ENCODE results near the gene SHC2. TPM values are rescaled to one million over a fixed set of nuclear protein-coding genes. Genes with fewer than 3 reads are reported as not detected.

Gene SHC2
- total RNA-seq, 2 experiments from 2014 or later: 0.36 to 0.42 TPM

- DNase-seq (no peak), ATAC-seq (ENCODE audit: poor library complexity) (no peak)
- Histone ChIP-seq H3K27ac (ENCODE audit: low read depth in 1 of 2, low read length in 2 of 2) (no peak overlapping the region), H3K36me3 (ENCODE audit: insufficient read depth, low read length) (no peaks in the 10 kb centered on the region), H3K27me3 (ENCODE audit: control insufficient read depth in 1 of 2, insufficient read depth in 2 of 2, low read length in 2 of 2) (peaks cover 0 to 6% of the 10 kb centered on the region in 2 experiments), H3K4me1 (ENCODE audit: insufficient read depth, low read length) (no peaks in the 10 kb centered on the region), H3K9me3 (ENCODE audit: control insufficient read depth in 1 of 2, insufficient read depth in 1 of 2, low read length in 2 of 2) (peaks cover 0 to 23% of the 10 kb centered on the region in 2 experiments), H3K4me3 (ENCODE audit: low read length) (no peak overlapping the region)
- ChIA-PET CTCF (no interaction called here), POLR2A (no interaction called here)
- Mint-ChIP-seq H3K27ac (peak overlapping the region; percentile 67), H3K4me1 (ENCODE audit: low read depth) (no peaks in the 10 kb centered on the region), H3K27me3 (peaks cover 7% of the 10 kb centered on the region), H3K36me3 (ENCODE audit: low read depth) (no peaks in the 10 kb centered on the region), H3K9me3 (peaks cover 4% of the 10 kb centered on the region), H3K4me3 (no peak overlapping the region)
- intact Hi-C loops (cut with DNase I, micrococcal nuclease): no loop called here
- TF ChIP-seq CTCF (IDR thresholded peaks at IDR 0.05): no peak
These were observed 68.4 kb downstream of the SHC2 start for GRCh38 chr19:392375-392970.

DNA sequence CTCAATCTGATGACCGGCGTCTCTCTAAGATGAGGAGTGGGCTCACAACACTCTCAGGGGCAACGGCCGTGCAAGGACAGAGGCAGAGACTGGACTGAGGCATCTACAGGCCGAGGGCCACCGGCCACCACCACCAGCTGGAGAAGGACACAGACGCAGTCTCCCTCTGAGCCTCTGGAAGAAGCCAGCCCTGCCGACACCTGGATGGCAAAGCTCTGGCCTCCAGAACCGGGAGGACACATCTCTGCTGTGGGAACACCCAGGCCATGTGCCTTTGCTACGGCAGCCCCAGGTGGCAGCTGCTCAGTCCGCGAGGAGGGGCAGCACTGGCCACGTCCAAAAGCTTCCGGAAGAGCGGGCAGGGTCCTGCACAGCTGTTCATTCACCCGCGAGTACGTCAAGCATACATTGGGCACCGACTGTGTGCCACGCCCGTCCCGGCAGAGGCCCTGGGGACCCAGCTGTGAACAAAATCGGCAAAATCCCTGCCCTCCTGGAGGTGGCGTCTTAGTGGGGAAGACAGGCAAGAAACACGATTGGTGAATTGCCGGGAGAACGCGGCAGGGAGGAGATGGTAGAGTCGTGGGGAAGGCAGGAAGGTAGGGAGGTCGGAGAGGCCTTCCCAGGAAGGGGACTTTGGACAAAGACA lies 69.0 kb downstream of the SHC2 start:
- no peaks in the 10 kb centered on the region for H3K36me3 Mint-ChIP-seq (ENCODE audit: low read depth)
- Histone ChIP-seq H3K27ac (ENCODE audit: low read depth in 1 of 2, low read length in 2 of 2) (no peak overlapping the region), H3K4me1 (ENCODE audit: insufficient read depth, low read length) (no peaks in the 10 kb centered on the region), H3K4me3 (ENCODE audit: low read length) (no peak overlapping the region), H3K27me3 (ENCODE audit: control insufficient read depth in 1 of 2, insufficient read depth in 2 of 2, low read length in 2 of 2) (peaks cover 0 to 7% of the 10 kb centered on the region in 2 experiments), H3K9me3 (ENCODE audit: control insufficient read depth in 1 of 2, insufficient read depth in 1 of 2, low read length in 2 of 2) (peaks cover 0 to 20% of the 10 kb centered on the region in 2 experiments), H3K36me3 (ENCODE audit: insufficient read depth, low read length) (no peaks in the 10 kb centered on the region)
- H3K9me3 Mint-ChIP-seq: peaks cover 4% of the 10 kb centered on the region
- no peak for TF ChIP-seq CTCF (IDR thresholded peaks at IDR 0.05)
- no peak for DNase-seq
- H3K4me1 Mint-ChIP-seq (ENCODE audit: low read depth): no peaks in the 10 kb centered on the region
- H3K27ac Mint-ChIP-seq: no peak overlapping the region
- no peak overlapping the region for H3K4me3 Mint-ChIP-seq
- intact Hi-C loops (cut with DNase I, micrococcal nuclease): no loop called here
- POLR2A ChIA-PET: no interaction called here
- no peak for ATAC-seq (ENCODE audit: poor library complexity)
- H3K27me3 Mint-ChIP-seq: peaks cover 7% of the 10 kb centered on the region
- CTCF ChIA-PET: no interaction called here

DNA sequence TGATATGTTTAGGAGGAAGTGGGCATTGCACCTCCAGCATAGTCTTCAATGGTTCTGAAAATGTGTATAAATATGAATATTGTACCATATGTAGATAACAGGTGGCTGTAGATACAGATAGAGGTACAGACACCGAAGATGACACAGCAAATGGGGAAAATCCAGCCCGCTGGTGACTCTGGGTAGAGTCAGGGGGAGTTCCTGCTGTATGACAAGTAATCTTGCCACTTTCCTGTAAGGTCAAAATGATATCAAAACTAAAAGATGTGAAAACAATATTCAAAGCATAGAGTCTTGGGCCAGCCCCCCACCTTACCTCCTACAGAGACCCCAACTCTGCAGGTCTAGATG lies 69.7 kb downstream of the SHC2 start:
- CTCF ChIA-PET: no interaction called here
- no peak for DNase-seq
- H3K9me3 Mint-ChIP-seq: peaks cover 4% of the 10 kb centered on the region
- intact Hi-C loops (cut with DNase I, micrococcal nuclease): no loop called here
- no peaks in the 10 kb centered on the region for H3K4me1 Mint-ChIP-seq (ENCODE audit: low read depth)
- no peak overlapping the region for H3K27ac Mint-ChIP-seq
- H3K4me3 Mint-ChIP-seq: no peak overlapping the region
- Histone ChIP-seq H3K36me3 (ENCODE audit: insufficient read depth, low read length) (no peaks in the 10 kb centered on the region), H3K4me1 (ENCODE audit: insufficient read depth, low read length) (no peaks in the 10 kb centered on the region), H3K27me3 (ENCODE audit: control insufficient read depth in 1 of 2, insufficient read depth in 2 of 2, low read length in 2 of 2) (peaks cover 0 to 7% of the 10 kb centered on the region in 2 experiments), H3K9me3 (ENCODE audit: control insufficient read depth in 1 of 2, insufficient read depth in 1 of 2, low read length in 2 of 2) (peaks cover 0 to 20% of the 10 kb centered on the region in 2 experiments), H3K4me3 (ENCODE audit: low read length) (no peak overlapping the region), H3K27ac (ENCODE audit: low read depth in 1 of 2, low read length in 2 of 2) (no peak overlapping the region)
- POLR2A ChIA-PET: no interaction called here
- H3K36me3 Mint-ChIP-seq (ENCODE audit: low read depth): no peaks in the 10 kb centered on the region
- H3K27me3 Mint-ChIP-seq: peaks cover 13% of the 10 kb centered on the region
- no peak for ATAC-seq (ENCODE audit: poor library complexity)
- no peak for TF ChIP-seq CTCF (IDR thresholded peaks at IDR 0.05)

Measured in CD4-positive, alpha-beta T cell (primary cell).